ENCODE results near the gene ABCE1.

GRCh38 chr4:145153181-145153903 is 55.2 kb downstream of the ABCE1 start:
- TF ChIP-seq SUZ12 (IDR thresholded peaks at IDR 0.05) (no peak), FOXM1 (IDR thresholded peaks at IDR 0.05; ENCODE audit: borderline replicate concordance) (no peak), FOXA1 (IDR thresholded peaks at IDR 0.05) (no peak)
